HL-60/S4 treated with retinoic acid at 250 ng/mL for 4 days and 3 days (cell line): ENCODE measurements around the gene MISP.

Source experiments
- in situ Hi-C: fragments of 300-500 bp; cut with MboI; formaldehyde crosslinking; loops from 2 replicates; pipeline ENCODE4 v1.7.0; 2022; ENCODE audit warnings: low sequenced_read_pairs

The MISP gene

GRCh38 chr19:769616-770015, 18.7 kb downstream of the MISP start:
- in situ Hi-C loops, result loop anchor here (10.0 kb wide), 1 partner anchor 215 kb away; the partner anchor contains the start of gene WDR18

GRCh38 chr19:771332-771785, 20.4 kb downstream of the MISP start:
- in situ Hi-C loops, result no loop called here

GRCh38 chr19:772063-772462, 21.2 kb downstream of the MISP start:
- in situ Hi-C loops, result no loop called here

- in situ Hi-C loops, result no loop called here
These were observed 22.0 kb downstream of the MISP start for GRCh38 chr19:772730-773436.

- in situ Hi-C loops, result no loop called here
These were observed 25.6 kb downstream of the MISP start for GRCh38 chr19:776549-776948.

- in situ Hi-C loops, result no loop called here
These were observed 28.2 kb downstream of the MISP start for GRCh38 chr19:778910-779653.

GRCh38 chr19:780935-781334, 30.0 kb downstream of the MISP start:
- in situ Hi-C loops, result no loop called here

- in situ Hi-C loops, result no loop called here
These were observed 30.9 kb downstream of the MISP start for GRCh38 chr19:781800-782184.

GRCh38 chr19:782185-782877, 31.4 kb downstream of the MISP start:
- in situ Hi-C loops, result no loop called here

- in situ Hi-C loops, result no loop called here
These were observed 32.2 kb downstream of the MISP start for GRCh38 chr19:782878-783668.

GRCh38 chr19:784541-784940, 33.6 kb downstream of the MISP start:
- in situ Hi-C loops, result no loop called here

- in situ Hi-C loops, result no loop called here
These were observed 36.6 kb downstream of the MISP start for GRCh38 chr19:787536-787935.

GRCh38 chr19:788686-788982, 37.7 kb downstream of the MISP start:
- in situ Hi-C loops, result no loop called here

- in situ Hi-C loops, result no loop called here
These were observed 38.2 kb downstream of the MISP start for GRCh38 chr19:788983-789700.

GRCh38 chr19:789701-790060, 38.8 kb downstream of the MISP start:
- in situ Hi-C loops, result no loop called here

GRCh38 chr19:791007-791566, 40.2 kb downstream of the MISP start:
- in situ Hi-C loops, result no loop called here

GRCh38 chr19:791567-792305, 40.8 kb downstream of the MISP start:
- in situ Hi-C loops, result no loop called here

- in situ Hi-C loops, result no loop called here
These were observed 41.5 kb downstream of the MISP start for GRCh38 chr19:792306-792885.

GRCh38 chr19:793806-794205, 42.9 kb downstream of the MISP start:
- in situ Hi-C loops, result no loop called here
